HG03060 (cell line): Measurements from ENCODE around the gene HRK.

Experiments used
- ATAC-seq: cut with Tn5 transposase; IDR thresholded peaks from one replicate; pipeline ENCODE4 v1.9.1; 2021; ENCODE audit warnings: low read depth, moderate number of reproducible peaks; ENCODE audit not compliant: unreplicated experiment

Gene HRK

GRCh38 chr12:116874324-116874995, 6.8 kb downstream of the HRK start:
- no peak for ATAC-seq

GRCh38 chr12:116870306-116870705, 10.9 kb downstream of the HRK start:
- ATAC-seq, result no peak

- ATAC-seq, result no peak
Measured at GRCh38 chr12:116867523-116867922, 13.7 kb downstream of the HRK start.

GRCh38 chr12:116864371-116865160, 16.7 kb downstream of the HRK start:
- no peak for ATAC-seq

GRCh38 chr12:116863275-116863767, 17.9 kb downstream of the HRK start:
- ATAC-seq, result no peak

- ATAC-seq, result no peak
Measured at GRCh38 chr12:116862167-116862566, 19.1 kb downstream of the HRK start.

GRCh38 chr12:116861320-116861719, 19.9 kb downstream of the HRK start:
- ATAC-seq, result no peak

GRCh38 chr12:116860263-116860662, 21.0 kb downstream of the HRK start:
- no peak for ATAC-seq

GRCh38 chr12:116859079-116859478, 22.2 kb downstream of the HRK start:
- no peak for ATAC-seq

- ATAC-seq, result no peak
Measured at GRCh38 chr12:116856729-116857128, 24.5 kb downstream of the HRK start.

- no peak for ATAC-seq
Measured at GRCh38 chr12:116855744-116856470, 25.3 kb downstream of the HRK start.

GRCh38 chr12:116853507-116853906, 27.7 kb downstream of the HRK start:
- no peak for ATAC-seq

GRCh38 chr12:116852303-116852702, 28.9 kb downstream of the HRK start:
- ATAC-seq, result no peak

GRCh38 chr12:116849216-116849615, 32.0 kb downstream of the HRK start:
- no peak for ATAC-seq

GRCh38 chr12:116843085-116843484, 38.2 kb downstream of the HRK start:
- no peak for ATAC-seq

- no peak for ATAC-seq
Measured at GRCh38 chr12:116839287-116839830, 41.9 kb downstream of the HRK start.

GRCh38 chr12:116838365-116838764, 42.9 kb downstream of the HRK start:
- ATAC-seq, result no peak

GRCh38 chr12:116837097-116837496, 44.1 kb downstream of the HRK start:
- no peak for ATAC-seq

GRCh38 chr12:116835484-116835883, 45.8 kb downstream of the HRK start:
- ATAC-seq, result no peak

GRCh38 chr12:116833474-116833873, 47.8 kb downstream of the HRK start:
- ATAC-seq, result no peak

- no peak for ATAC-seq
Measured at GRCh38 chr12:116832353-116832752, 48.9 kb downstream of the HRK start.
